Sigmoid colon (tissue), 7 donors: ENCODE data around the gene KLHL35. TPM values are rescaled to one million over a fixed set of nuclear protein-coding genes. Genes with fewer than 3 reads are reported as not detected.

ENCODE experiments used
- DNase-seq: peaks from one replicate; pipeline ENCODE4 v3.0.0-alpha.2; 2019
- H3K27ac ChIP-seq, 4 donors: fragments of 200-600 bp; sonication (generic); one replicate each; pipeline ENCODE4 v1.5.1; 2016 to 2019; ENCODE audit warnings: mild to moderate bottlenecking in 1 of 4
- H3K27me3 ChIP-seq, 3 donors: fragments of 200-600 bp; sonication (generic); one replicate each; pipeline ENCODE4 v1.5.1; 2019; ENCODE audit warnings: mild to moderate bottlenecking in 1 of 3
- H3K36me3 ChIP-seq, 4 donors: fragments of 200-600 bp; sonication (generic); one replicate each; pipeline ENCODE4 v1.5.1; 2016 to 2019
- H3K4me1 ChIP-seq, 4 donors: fragments of 200-600 bp; sonication (generic); one replicate each; pipeline ENCODE4 v1.5.1; 2017 to 2019
- H3K4me3 ChIP-seq, 4 donors: fragments of 200-600 bp; sonication (generic); one replicate each; pipeline ENCODE4 v1.5.1; 2017 to 2019; ENCODE audit warnings: mild to moderate bottlenecking in 2 of 4, moderate library complexity in 1 of 4
- H3K9me3 ChIP-seq, 4 donors: fragments of 200-600 bp in 3 of 4; sonication (generic) in 3 of 4; one replicate each; pipeline versions ENCODE4 v1.5.1 to v1.6.1; 2013 to 2019
- EP300 ChIP-seq, 4 donors: sonication (generic); formaldehyde crosslinking; IDR thresholded peaks; one replicate each; pipeline ENCODE4 v1.6.1; 2017; ENCODE audit warnings: antibody characterized with exemption in 4 of 4
- POLR2A ChIP-seq, 2 donors: fragments of 450-650 bp; IDR thresholded peaks; one replicate each; pipeline ENCODE4 v1.6.1; 2016; ENCODE audit warnings: antibody characterized with exemption in 2 of 2, mild to moderate bottlenecking in 2 of 2, moderate library complexity in 2 of 2
- POLR2AphosphoS5 ChIP-seq, 4 donors: sonication (generic); formaldehyde crosslinking; IDR thresholded peaks; one replicate each; pipeline ENCODE4 v1.6.1; 2017; ENCODE audit warnings: antibody characterized with exemption in 4 of 4
- WGBS, 2 donors: extraction: QIAGEN DNeasy Blood & Tissue Kit; methylation state at CpG; one replicate each; pipeline ENCODE4 v1.1.7; 2013; 5-methylcytosine and 5-hydroxymethylcytosine counted together
- intact Hi-C: fragments of 100-400 bp; cut with DNase I; formaldehyde crosslinking; loops from one replicate; pipeline ENCODE4 v1.15.1; 2023
- polyA plus RNA-seq, 3 donors: library from polyadenylated mRNA; stranded (reverse); fragments of 200-250 nt; gene quantifications; one replicate each; pipeline ENCODE4 v1.2.3, GENCODE V29; 2013
- total RNA-seq, 4 donors: library from RNA; depleted of rRNA; stranded (reverse); fragments of >200 nt; gene quantifications; one replicate each; pipeline ENCODE4 v1.1.0, GENCODE V29; 2016
- TF ChIP-seq, protein P1 (sequence below), 4 experiments: fragments of 450-650 bp in 3 of 4; fragments of 200-600 bp in 1 of 4; IDR thresholded peaks; one replicate each; pipeline ENCODE4 v1.5.1; 2016 to 2019; ENCODE audit warnings: antibody characterized with exemption in 4 of 4, mild to moderate bottlenecking in 3 of 4, moderate library complexity in 2 of 4
- donor health status: healthy with polysubstance abuse.
- donor health status: Bipolar disorder and iron deficiency.
- donor health status: healthy.

Gene KLHL35
- total and polyA plus RNA-seq, 7 donors: 0.41 to 1.1 (median 0.81) TPM; not detected in 4

DNA sequence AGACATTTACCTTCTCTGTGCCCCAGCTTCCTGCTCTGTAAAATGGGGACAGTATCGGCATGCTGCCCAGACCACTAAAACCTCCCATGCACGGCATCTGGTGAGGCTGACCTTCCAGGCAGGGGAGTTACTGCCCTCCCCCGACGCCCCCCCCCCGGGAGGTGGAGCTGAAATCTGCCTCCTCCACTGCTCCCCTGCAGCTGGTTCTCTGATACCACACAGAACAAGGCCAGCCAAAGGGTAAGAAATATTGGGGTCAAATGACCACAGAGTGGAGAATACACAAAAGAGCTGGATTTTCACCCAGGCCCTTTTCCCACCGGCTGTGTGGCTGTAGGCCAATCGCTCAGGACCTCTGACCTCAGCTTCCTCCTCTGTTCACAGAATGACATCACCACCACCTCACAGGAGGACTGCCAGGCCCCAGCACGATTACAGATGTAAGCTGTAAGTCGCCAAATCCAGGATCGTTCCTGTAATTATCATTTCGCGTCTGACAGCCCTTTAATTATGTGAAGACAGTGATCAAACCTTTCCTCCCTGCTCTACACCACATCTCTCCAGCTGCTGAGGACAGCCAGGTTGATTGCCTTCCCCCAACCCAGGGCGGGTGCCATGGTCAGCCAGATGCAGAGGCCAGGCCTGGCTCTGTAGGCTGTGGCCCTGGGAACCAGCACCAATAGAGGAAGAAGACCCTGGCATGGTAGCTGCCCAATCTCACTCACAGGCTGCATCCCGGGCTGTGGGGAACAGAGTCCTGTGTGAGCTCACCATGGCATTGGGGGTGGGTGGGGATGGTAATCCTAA lies 35.7 kb upstream of the KLHL35 start:
- DNase-seq: peak; percentile 87
- Histone ChIP-seq H3K4me3 (no peak overlapping the region), H3K9me3 (no peaks in the 10 kb centered on the region), H3K27ac (peak overlapping the region in 2 of 4 donors; percentile 14), H3K27me3 (no peaks in the 10 kb centered on the region), H3K4me1 (no peaks in the 10 kb centered on the region), H3K36me3 (no peaks in the 10 kb centered on the region)
- 76 to 78% methylated on average over 14 of the region's 14 CpGs for WGBS, 2 donors
- TF ChIP-seq POLR2AphosphoS5 (IDR thresholded peaks at IDR 0.05) (no peak), EP300 (IDR thresholded peaks at IDR 0.05) (no peak), POLR2A (IDR thresholded peaks at IDR 0.05) (no peak)
- TF ChIP-seq, protein P1, sequence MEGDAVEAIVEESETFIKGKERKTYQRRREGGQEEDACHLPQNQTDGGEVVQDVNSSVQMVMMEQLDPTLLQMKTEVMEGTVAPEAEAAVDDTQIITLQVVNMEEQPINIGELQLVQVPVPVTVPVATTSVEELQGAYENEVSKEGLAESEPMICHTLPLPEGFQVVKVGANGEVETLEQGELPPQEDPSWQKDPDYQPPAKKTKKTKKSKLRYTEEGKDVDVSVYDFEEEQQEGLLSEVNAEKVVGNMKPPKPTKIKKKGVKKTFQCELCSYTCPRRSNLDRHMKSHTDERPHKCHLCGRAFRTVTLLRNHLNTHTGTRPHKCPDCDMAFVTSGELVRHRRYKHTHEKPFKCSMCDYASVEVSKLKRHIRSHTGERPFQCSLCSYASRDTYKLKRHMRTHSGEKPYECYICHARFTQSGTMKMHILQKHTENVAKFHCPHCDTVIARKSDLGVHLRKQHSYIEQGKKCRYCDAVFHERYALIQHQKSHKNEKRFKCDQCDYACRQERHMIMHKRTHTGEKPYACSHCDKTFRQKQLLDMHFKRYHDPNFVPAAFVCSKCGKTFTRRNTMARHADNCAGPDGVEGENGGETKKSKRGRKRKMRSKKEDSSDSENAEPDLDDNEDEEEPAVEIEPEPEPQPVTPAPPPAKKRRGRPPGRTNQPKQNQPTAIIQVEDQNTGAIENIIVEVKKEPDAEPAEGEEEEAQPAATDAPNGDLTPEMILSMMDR (IDR thresholded peaks at IDR 0.05): no peak
- intact Hi-C loops: loop anchor here (5.0 kb wide), 1 partner anchor 44 kb away; no protein-coding TSS in a partner anchor

DNA sequence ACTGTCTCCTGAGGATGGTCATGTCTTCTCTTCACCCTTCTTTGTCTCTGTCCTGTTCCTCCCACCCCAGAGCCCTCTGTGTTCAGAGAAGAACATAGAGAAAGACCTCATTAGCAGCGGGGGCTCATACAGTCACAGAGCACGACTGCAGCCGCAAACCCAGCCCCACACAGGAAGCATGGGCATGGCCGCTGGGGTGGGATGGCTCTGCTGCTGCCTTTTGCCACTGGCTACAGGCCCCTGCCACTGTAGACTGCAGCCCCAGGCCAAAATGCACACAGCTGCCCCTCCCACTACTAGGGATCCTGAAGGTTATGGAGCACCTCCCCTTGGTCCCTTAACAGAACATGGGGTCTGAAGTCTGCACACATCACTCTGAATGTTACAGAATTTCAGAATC lies 34.9 kb upstream of the KLHL35 start:
- no peak for DNase-seq
- Histone ChIP-seq H3K4me1 (no peaks in the 10 kb centered on the region), H3K36me3 (no peaks in the 10 kb centered on the region), H3K27me3 (no peaks in the 10 kb centered on the region), H3K4me3 (no peak overlapping the region), H3K9me3 (no peaks in the 10 kb centered on the region), H3K27ac (no peak overlapping the region)
- no peak for TF ChIP-seq POLR2A (IDR thresholded peaks at IDR 0.05)
- TF ChIP-seq, protein P1 (IDR thresholded peaks at IDR 0.05): no peak
- TF ChIP-seq POLR2AphosphoS5 (IDR thresholded peaks at IDR 0.05): no peak
- no peak for TF ChIP-seq EP300 (IDR thresholded peaks at IDR 0.05)
- intact Hi-C loops: loop anchor here (5.0 kb wide), 1 partner anchor 44 kb away; no protein-coding TSS in a partner anchor
- 86 to 92% methylated on average over 4 of the region's 4 CpGs for WGBS, 2 donors

DNA sequence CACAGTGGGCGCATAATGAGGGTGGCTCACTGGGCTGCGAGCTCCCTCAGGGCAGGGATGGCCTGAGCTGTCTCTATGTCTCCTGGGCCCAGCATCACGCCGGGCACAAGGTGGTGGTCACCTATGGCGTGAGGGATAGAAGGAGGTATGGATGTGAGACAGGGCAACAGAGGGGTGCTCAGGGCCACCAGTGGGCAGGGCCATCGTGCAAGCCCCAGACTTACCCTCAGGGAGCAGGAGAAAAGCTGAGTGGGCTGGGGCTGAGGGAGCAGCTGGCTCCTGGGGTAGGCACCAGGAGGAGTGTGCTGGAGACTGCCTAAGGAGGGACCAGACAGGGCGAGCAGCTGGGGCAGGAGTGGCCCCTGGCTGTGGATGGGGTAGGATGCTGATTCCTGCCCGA lies 34.3 kb upstream of the KLHL35 start:
- TF ChIP-seq POLR2AphosphoS5 (IDR thresholded peaks at IDR 0.05): no peak
- TF ChIP-seq POLR2A (IDR thresholded peaks at IDR 0.05): no peak
- TF ChIP-seq, protein P1 (IDR thresholded peaks at IDR 0.05): no peak
- TF ChIP-seq EP300 (IDR thresholded peaks at IDR 0.05): no peak
- Histone ChIP-seq H3K36me3 (no peaks in the 10 kb centered on the region), H3K4me3 (no peak overlapping the region), H3K27ac (no peak overlapping the region), H3K27me3 (no peaks in the 10 kb centered on the region), H3K4me1 (no peaks in the 10 kb centered on the region), H3K9me3 (no peaks in the 10 kb centered on the region)
- no peak for DNase-seq
- intact Hi-C loops: loop anchor here (5.0 kb wide), 1 partner anchor 45 kb away; no protein-coding TSS in a partner anchor
- 93 to 96% methylated on average over 8 of the region's 8 CpGs for WGBS, 2 donors

DNA sequence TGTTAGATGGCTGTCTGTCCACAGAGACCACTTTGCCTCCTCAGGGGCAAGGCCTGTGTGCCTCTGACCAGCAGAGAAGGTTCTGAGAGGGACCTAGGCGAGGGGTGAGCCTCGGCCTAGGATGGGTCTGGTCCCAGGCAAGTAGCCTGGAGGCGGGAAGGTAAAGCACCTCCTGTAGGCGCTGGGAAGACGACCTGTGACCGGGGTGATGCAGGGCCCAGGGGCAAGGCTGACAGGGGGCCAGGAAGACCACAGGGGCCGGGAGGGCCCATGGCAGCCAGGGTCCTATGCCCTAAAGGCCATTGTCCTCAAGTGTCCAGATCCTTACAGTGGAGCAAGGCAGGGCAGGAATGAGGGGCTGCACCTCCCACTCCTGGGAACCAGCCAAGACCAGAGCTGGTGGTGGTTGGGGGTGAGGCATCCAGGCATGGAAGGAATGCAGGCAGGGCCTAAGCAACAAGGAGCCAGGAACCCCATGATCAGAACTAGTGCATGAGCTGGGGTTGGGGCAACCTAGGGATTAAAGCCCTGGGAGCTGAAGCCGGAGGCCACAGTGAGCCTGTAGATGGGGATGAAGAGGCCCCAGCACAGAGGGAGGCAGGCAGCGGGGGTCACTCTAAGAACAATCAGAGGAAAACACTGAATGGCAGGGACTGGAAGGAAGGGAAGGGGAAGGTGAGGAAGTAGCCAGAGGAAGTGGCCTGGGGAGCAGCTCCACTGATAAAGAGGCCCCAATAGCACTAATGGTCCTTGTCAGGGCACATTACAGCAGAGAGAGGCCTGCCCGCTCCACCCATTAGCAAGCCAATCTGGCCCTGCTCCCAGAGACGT lies 32.9 kb upstream of the KLHL35 start:
- no peak overlapping the region for H3K27ac ChIP-seq
- TF ChIP-seq, protein P1 (IDR thresholded peaks at IDR 0.05): no peak
- no peak for TF ChIP-seq EP300 (IDR thresholded peaks at IDR 0.05)
- TF ChIP-seq POLR2A (IDR thresholded peaks at IDR 0.05): no peak
- TF ChIP-seq POLR2AphosphoS5 (IDR thresholded peaks at IDR 0.05): no peak
- intact Hi-C loops: loop anchor here (5.0 kb wide), 1 partner anchor 46 kb away; no protein-coding TSS in a partner anchor
- no peaks in the 10 kb centered on the region for H3K27me3 ChIP-seq
- no peaks in the 10 kb centered on the region for H3K9me3 ChIP-seq
- 89 to 93% methylated on average over 11 of the region's 11 CpGs for WGBS, 2 donors
- no peaks in the 10 kb centered on the region for H3K36me3 ChIP-seq
- no peak overlapping the region for H3K4me3 ChIP-seq
- no peak for DNase-seq
- no peaks in the 10 kb centered on the region for H3K4me1 ChIP-seq
